Central memory CD8-positive, alpha-beta T cell (primary cell): Measurements from ENCODE around the gene RAC2.

Experiments
- ATAC-seq: fragments of 150-1000 bp; cut with Tn5 transposase; replicated peaks from 2 replicates; pipeline ENCODE4 v1.10.0; 2022; ENCODE audit warnings: mild to moderate bottlenecking, moderate FRiP score, moderate number of reproducible peaks; ENCODE audit not compliant: poor library complexity, severe bottlenecking; ENCODE audit errors: extremely low read depth
- DNase-seq, 2 donors: peaks; one replicate each; pipeline ENCODE4 v3.0.0; 2021; ENCODE audit warnings: low spot score in 2 of 2
- H3K27ac Mint-ChIP-seq: one replicate; pipeline ENCODE4 v1.8.0; 2022; ENCODE audit warnings: low read depth, mild to moderate bottlenecking, moderate library complexity, mixed read lengths
- H3K27me3 Mint-ChIP-seq: one replicate; pipeline ENCODE4 v1.8.0; 2022; ENCODE audit warnings: mixed read lengths
- H3K36me3 Mint-ChIP-seq: one replicate; pipeline ENCODE4 v1.8.0; 2022; ENCODE audit warnings: mild to moderate bottlenecking, moderate library complexity, mixed read lengths; ENCODE audit not compliant: insufficient read depth
- H3K4me1 Mint-ChIP-seq: one replicate; pipeline ENCODE4 v1.8.0; 2022; ENCODE audit warnings: mixed read lengths
- H3K4me3 Mint-ChIP-seq: one replicate; pipeline ENCODE4 v1.8.0; 2022; ENCODE audit warnings: mild to moderate bottlenecking, moderate library complexity, mixed read lengths
- H3K9me3 Mint-ChIP-seq: one replicate; pipeline ENCODE4 v1.8.0; 2022; ENCODE audit warnings: mixed read lengths

Gene RAC2

GRCh38 chr22:37226514-37226913 is 17.6 kb downstream of the RAC2 start:
- Mint-ChIP-seq H3K36me3 (peaks cover 58% of the 10 kb centered on the region), H3K4me3 (peak overlapping the region; percentile 25), H3K9me3 (peaks cover 3% of the 10 kb centered on the region), H3K27me3 (no peaks in the 10 kb centered on the region), H3K4me1 (peaks cover 84% of the 10 kb centered on the region), H3K27ac (peak overlapping the region; percentile 76)
- DNase-seq: no peak
- no peak for ATAC-seq

DNA sequence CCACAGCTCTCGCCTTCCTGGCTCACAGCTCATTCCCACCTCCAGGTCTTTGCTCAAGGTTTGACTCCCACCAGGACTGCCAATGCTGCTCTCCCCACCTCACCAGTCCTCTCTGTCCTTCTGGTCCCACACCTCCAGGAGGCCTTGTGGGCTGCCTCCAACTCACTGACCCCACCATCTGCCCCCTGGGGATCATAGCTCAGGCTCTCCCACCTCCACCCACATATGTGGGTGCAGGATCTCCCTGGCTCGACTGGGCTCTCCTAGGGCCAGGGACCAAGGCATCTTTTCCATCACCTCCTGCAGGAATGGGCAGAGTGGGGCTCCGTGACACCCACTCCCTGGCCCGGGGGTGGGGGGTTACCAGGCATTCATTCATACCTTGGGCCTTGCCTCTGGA is 18.0 kb downstream of the RAC2 start:
- no peak for DNase-seq
- ATAC-seq: no peak
- peaks cover 54% of the 10 kb centered on the region for H3K36me3 Mint-ChIP-seq
- H3K4me1 Mint-ChIP-seq: peaks cover 84% of the 10 kb centered on the region
- no peaks in the 10 kb centered on the region for H3K27me3 Mint-ChIP-seq
- H3K9me3 Mint-ChIP-seq: peaks cover 5% of the 10 kb centered on the region
- peak overlapping the region; percentile 25 for H3K4me3 Mint-ChIP-seq
- peak overlapping the region; percentile 76 for H3K27ac Mint-ChIP-seq

DNA sequence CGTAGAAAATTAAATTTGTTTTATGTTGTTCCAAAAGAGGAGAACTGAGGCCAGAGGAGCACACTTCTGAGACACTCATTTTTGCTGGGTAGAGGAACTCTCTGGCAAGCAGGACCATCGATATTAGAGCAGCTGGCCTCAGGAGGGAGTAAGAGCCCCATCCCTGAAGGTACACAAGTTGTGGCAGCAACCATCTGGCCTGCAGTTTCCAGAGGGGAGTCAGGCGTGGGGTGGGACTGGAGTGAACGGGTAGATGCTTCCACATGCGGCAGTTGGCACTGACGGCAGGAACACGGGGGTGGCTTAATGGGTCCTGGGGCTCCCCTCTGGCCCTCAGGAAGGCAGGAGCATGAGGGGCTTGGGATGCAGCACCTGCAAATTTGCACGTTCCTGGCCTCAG is 18.6 kb downstream of the RAC2 start:
- Mint-ChIP-seq H3K4me3 (peak overlapping the region; percentile 25), H3K27me3 (no peaks in the 10 kb centered on the region), H3K27ac (no peak overlapping the region), H3K4me1 (peaks cover 84% of the 10 kb centered on the region), H3K36me3 (peaks cover 52% of the 10 kb centered on the region), H3K9me3 (peaks cover 5% of the 10 kb centered on the region)
- no peak for DNase-seq
- ATAC-seq: no peak

- ATAC-seq (no peak), DNase-seq (no peak)
- H3K9me3 Mint-ChIP-seq: peaks cover 5% of the 10 kb centered on the region
- peaks cover 84% of the 10 kb centered on the region for H3K4me1 Mint-ChIP-seq
- no peaks in the 10 kb centered on the region for H3K27me3 Mint-ChIP-seq
- peak overlapping the region; percentile 75 for H3K27ac Mint-ChIP-seq
- H3K36me3 Mint-ChIP-seq: peaks cover 50% of the 10 kb centered on the region
- H3K4me3 Mint-ChIP-seq: no peak overlapping the region
Measured at GRCh38 chr22:37224757-37225420, 19.2 kb downstream of the RAC2 start.

DNA sequence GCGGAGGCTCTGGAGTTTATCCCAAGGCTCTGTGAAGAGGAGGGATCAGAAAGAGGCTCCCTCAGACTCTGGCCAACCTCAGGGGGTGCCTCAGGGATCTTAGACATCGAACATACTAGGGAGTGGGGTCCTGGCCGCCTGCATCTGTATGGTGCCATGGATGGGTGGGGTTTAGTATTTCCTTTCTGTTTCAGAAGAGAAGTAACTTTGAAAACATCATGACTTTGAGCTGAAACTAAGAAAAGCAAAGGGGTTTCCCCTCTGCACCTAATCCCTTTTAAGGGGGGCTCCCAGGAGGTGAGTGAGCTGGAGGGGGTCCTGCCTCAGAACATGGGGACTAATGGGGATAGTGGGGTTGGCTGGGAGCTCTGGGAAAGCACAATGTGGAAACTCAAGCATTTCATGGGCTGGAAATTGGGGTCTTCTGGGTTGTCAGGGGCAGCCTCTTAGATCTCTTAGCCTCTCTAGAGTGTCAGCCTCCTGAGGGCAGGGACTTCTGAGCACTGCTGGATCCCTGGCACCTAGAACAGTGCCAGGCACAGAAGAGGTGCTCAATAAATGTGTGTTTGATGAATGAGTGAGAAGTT is 20.0 kb downstream of the RAC2 start:
- DNase-seq (no peak), ATAC-seq (no peak)
- peak overlapping the region; percentile 45 for H3K4me3 Mint-ChIP-seq
- no peaks in the 10 kb centered on the region for H3K27me3 Mint-ChIP-seq
- peaks cover 84% of the 10 kb centered on the region for H3K4me1 Mint-ChIP-seq
- H3K27ac Mint-ChIP-seq: peak overlapping the region; percentile 75
- H3K36me3 Mint-ChIP-seq: peaks cover 46% of the 10 kb centered on the region
- H3K9me3 Mint-ChIP-seq: peaks cover 5% of the 10 kb centered on the region

GRCh38 chr22:37222440-37222971 is 21.6 kb downstream of the RAC2 start:
- peaks cover 5% of the 10 kb centered on the region for H3K9me3 Mint-ChIP-seq
- DNase-seq: peak in 1 of 2 donors; percentile 40
- no peaks in the 10 kb centered on the region for H3K27me3 Mint-ChIP-seq
- peak; percentile 40 for ATAC-seq
- H3K27ac Mint-ChIP-seq: peak overlapping the region; percentile 75
- H3K36me3 Mint-ChIP-seq: peaks cover 36% of the 10 kb centered on the region
- peaks cover 85% of the 10 kb centered on the region for H3K4me1 Mint-ChIP-seq
- H3K4me3 Mint-ChIP-seq: peak overlapping the region; percentile 45

DNA sequence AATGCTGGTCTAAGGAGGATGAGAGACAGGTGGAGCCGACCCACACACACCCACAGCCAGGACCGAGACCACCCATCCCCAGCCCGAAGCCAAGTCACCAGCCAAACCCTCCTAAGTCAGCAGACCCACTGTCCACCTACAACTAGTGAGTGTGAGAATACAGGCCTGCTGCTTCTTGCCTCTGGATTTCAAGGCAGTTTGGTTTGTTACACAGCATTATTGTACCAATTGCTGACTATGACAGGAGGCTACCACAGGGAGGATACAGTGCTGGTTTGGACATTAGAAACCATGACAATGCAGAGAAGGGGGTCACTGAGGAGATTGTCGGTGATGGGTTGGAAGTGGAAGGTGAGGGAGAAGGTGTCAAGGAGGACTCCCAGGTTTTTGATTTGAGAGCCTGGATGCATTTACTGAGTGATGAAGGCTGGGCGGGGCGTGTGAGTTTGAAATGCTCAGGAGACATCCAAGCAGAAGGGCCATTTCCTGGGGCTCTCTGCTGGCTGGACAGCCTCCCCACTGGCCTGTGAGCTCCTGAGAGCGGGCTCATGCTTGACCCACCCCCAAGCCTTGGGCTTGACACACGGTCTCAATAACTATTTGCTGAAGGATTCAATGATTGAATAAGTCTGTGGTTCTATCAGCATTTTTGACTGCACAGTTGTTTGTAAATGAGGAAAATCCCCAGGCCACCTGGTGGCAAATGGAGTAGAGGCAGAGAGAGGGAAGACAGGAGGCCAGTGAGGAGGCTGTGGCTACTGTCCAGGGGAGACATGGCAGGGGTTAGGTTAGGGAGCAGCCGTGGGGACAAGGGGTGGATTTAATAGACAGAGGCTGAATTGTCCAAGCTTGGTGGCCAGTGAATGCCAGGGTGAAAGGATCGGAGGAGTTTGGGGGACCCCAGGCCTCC is 22.4 kb downstream of the RAC2 start:
- Mint-ChIP-seq H3K27ac (peak overlapping the region; percentile 75), H3K36me3 (peaks cover 36% of the 10 kb centered on the region), H3K9me3 (peaks cover 5% of the 10 kb centered on the region), H3K4me3 (peak overlapping the region; percentile 45), H3K27me3 (no peaks in the 10 kb centered on the region), H3K4me1 (peaks cover 86% of the 10 kb centered on the region)
- ATAC-seq (no peak), DNase-seq (no peak)

- ATAC-seq: no peak
- Mint-ChIP-seq H3K9me3 (peaks cover 5% of the 10 kb centered on the region), H3K36me3 (peaks cover 29% of the 10 kb centered on the region), H3K27me3 (no peaks in the 10 kb centered on the region), H3K4me1 (peaks cover 81% of the 10 kb centered on the region), H3K4me3 (peak overlapping the region; percentile 34), H3K27ac (peak overlapping the region; percentile 75)
- DNase-seq: no peak
Measured at GRCh38 chr22:37220543-37220981, 23.5 kb downstream of the RAC2 start.

DNA sequence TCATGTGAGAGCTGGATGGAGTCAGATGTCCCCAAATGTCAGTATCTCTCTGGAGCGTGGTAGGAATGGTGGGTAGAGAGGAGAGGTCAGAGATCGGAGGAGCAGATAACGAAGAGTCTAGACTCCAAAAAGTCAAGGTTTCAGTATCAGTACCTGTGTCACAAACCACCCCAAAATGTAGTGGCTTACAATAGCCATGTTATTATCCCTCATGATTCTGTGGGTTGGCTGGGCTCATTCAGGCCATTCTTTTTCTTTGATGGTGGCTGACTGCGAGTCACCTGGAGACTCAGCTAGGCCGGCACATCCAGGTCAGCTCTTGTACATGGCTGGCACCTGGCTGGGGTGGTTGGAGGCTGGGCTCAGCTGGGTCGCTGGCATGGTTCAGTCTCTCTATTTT is 24.5 kb downstream of the RAC2 start:
- H3K4me3 Mint-ChIP-seq: peak overlapping the region; percentile 29
- peak overlapping the region; percentile 75 for H3K27ac Mint-ChIP-seq
- no peaks in the 10 kb centered on the region for H3K27me3 Mint-ChIP-seq
- no peak for DNase-seq
- H3K36me3 Mint-ChIP-seq: peaks cover 20% of the 10 kb centered on the region
- H3K9me3 Mint-ChIP-seq: peaks cover 5% of the 10 kb centered on the region
- H3K4me1 Mint-ChIP-seq: peaks cover 71% of the 10 kb centered on the region
- no peak for ATAC-seq

- Mint-ChIP-seq H3K36me3 (peaks cover 14% of the 10 kb centered on the region), H3K27ac (peak overlapping the region; percentile 75), H3K9me3 (peaks cover 5% of the 10 kb centered on the region), H3K4me1 (peaks cover 69% of the 10 kb centered on the region), H3K4me3 (peak overlapping the region; percentile 29), H3K27me3 (no peaks in the 10 kb centered on the region)
- ATAC-seq (peak; percentile 87), DNase-seq (peak in 1 of 2 donors; percentile 70)
Measured at GRCh38 chr22:37218771-37219411, 25.2 kb downstream of the RAC2 start.

GRCh38 chr22:37218399-37218770 is 25.7 kb downstream of the RAC2 start:
- Mint-ChIP-seq H3K4me3 (peak overlapping the region; percentile 29), H3K4me1 (peaks cover 69% of the 10 kb centered on the region), H3K27ac (no peak overlapping the region), H3K9me3 (peaks cover 5% of the 10 kb centered on the region), H3K36me3 (peaks cover 11% of the 10 kb centered on the region), H3K27me3 (no peaks in the 10 kb centered on the region)
- no peak for DNase-seq
- ATAC-seq: no peak

DNA sequence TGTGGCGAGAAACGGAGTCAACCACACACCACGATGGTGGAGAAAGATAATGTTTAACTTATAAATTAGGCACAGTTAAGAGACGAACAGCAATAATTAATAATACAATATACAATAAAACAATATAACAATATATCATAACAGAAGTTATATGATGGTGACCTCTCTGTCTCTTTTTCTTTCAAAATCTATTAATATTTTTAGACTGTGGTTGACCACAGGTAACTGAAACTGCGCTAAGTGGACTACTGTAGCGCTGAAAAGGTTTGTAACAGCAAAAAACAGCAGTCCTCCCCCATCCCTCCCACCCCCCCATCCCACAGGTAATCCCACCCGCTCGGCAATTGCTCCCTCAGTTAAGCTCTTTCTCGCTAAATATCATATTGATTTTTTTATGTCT is 28.2 kb downstream of the RAC2 start:
- Mint-ChIP-seq H3K36me3 (peaks cover 3% of the 10 kb centered on the region), H3K4me1 (peaks cover 46% of the 10 kb centered on the region), H3K4me3 (no peak overlapping the region), H3K27ac (no peak overlapping the region), H3K9me3 (no peaks in the 10 kb centered on the region), H3K27me3 (no peaks in the 10 kb centered on the region)
- ATAC-seq (no peak), DNase-seq (no peak)
